T-cell (primary cell): ENCODE measurements around the gene DFFB. TPM values are rescaled to one million over a fixed set of nuclear protein-coding genes. Genes with fewer than 3 reads are reported as not detected.

Experiments used
- ATAC-seq, 4 experiments: fragments of 200-7000 bp in 3 of 4; fragments of 150-1000 bp in 1 of 4; cut with Tn5 transposase; replicated peaks in 1 of 4; 1 replicate in 3 of 4; 2 replicates in 1 of 4; pipeline ENCODE4 v1.10.0; 2021; ENCODE audit warnings: moderate library complexity in 3 of 4, mild to moderate bottlenecking in 2 of 4, moderate number of reproducible peaks in 1 of 4
- CTCF ChIA-PET, 2 donors: fragments of 300-600 bp; sonication (Branson Sonifier 250); formaldehyde crosslinking; loops; one replicate each; lab custom pipeline; 2022; ENCODE audit warnings: antibody characterized with exemption in 2 of 2; lab: Charles Lee
- POLR2A ChIA-PET, 2 donors: fragments of 300-600 bp; sonication (Branson Sonifier 250); formaldehyde crosslinking; loops; one replicate each; lab custom pipeline; 2022; ENCODE audit warnings: antibody characterized with exemption in 2 of 2; lab: Charles Lee
- DNase-seq, 35 experiments: peaks; one replicate each; pipeline versions ENCODE4 v3.0.0 to v3.0.0-alpha.2; 2013 to 2023
- H3K27ac ChIP-seq: one replicate; pipeline ENCODE4 v1.5.1; 2013; ENCODE audit warnings: low read length
- H3K27me3 ChIP-seq, 2 experiments: replicated peaks in 1 of 2; 1 replicate in 1 of 2; 2 replicates in 1 of 2; pipeline versions ENCODE4 v1.6.1 to v1.7.0; 2013; ENCODE audit warnings: low read length in 1 of 2, mixed read lengths in 1 of 2; ENCODE audit not compliant: control insufficient read depth in 2 of 2, insufficient read depth in 2 of 2; ENCODE audit errors: extremely low read depth in 1 of 2
- H3K36me3 ChIP-seq, 2 donors: 1 replicate in 1 of 2; 2 replicates in 1 of 2; pipeline versions ENCODE4 v1.6.1 to v1.7.0; 2013; ENCODE audit warnings: low read length in 1 of 2; ENCODE audit not compliant: control insufficient read depth in 2 of 2, insufficient read depth in 1 of 2; ENCODE audit errors: extremely low read depth in 1 of 2
- H3K4me1 ChIP-seq, 2 experiments: 1 replicate in 1 of 2; 2 replicates in 1 of 2; pipeline versions ENCODE4 v1.6.1 to v1.7.0; 2013; ENCODE audit warnings: low read length in 2 of 2, mixed read lengths in 1 of 2; ENCODE audit not compliant: insufficient read depth in 2 of 2, control insufficient read depth in 1 of 2; ENCODE audit errors: extremely low read depth in 1 of 2
- H3K4me3 ChIP-seq, 2 donors: 1 replicate in 1 of 2; 2 replicates in 1 of 2; pipeline versions ENCODE4 v1.5.1 to v1.7.0; 2013; ENCODE audit warnings: mild to moderate bottlenecking in 2 of 2, low read length in 1 of 2, moderate library complexity in 1 of 2; ENCODE audit not compliant: control insufficient read depth in 1 of 2; ENCODE audit errors: extremely low read depth in 1 of 2
- H3K9me3 ChIP-seq: 2 replicates; pipeline ENCODE4 v1.7.0; 2013
- H3K27ac Mint-ChIP-seq, 2 donors: one replicate each; pipeline ENCODE4 v1.8.0; 2020 to 2021; ENCODE audit warnings: mild to moderate bottlenecking in 2 of 2, mixed read lengths in 2 of 2
- H3K27me3 Mint-ChIP-seq, 2 donors: one replicate each; pipeline ENCODE4 v1.8.0; 2021 to 2022; ENCODE audit warnings: mixed read lengths in 2 of 2
- H3K36me3 Mint-ChIP-seq: one replicate; pipeline ENCODE4 v1.8.0; 2021; ENCODE audit warnings: mixed read lengths
- H3K4me1 Mint-ChIP-seq, 3 donors: one replicate each; pipeline ENCODE4 v1.8.0; 2020 to 2022; ENCODE audit warnings: mixed read lengths in 3 of 3, mild to moderate bottlenecking in 1 of 3
- H3K4me3 Mint-ChIP-seq, 3 donors: one replicate each; pipeline ENCODE4 v1.8.0; 2020 to 2022; ENCODE audit warnings: mild to moderate bottlenecking in 3 of 3, mixed read lengths in 3 of 3, moderate library complexity in 3 of 3
- H3K9me3 Mint-ChIP-seq, 3 donors: one replicate each; pipeline ENCODE4 v1.8.0; 2020 to 2022; ENCODE audit warnings: mixed read lengths in 3 of 3
- WGBS: methylation state at CpG from one replicate; pipeline ENCODE4 v1.1.5; 2013; ENCODE audit warnings: missing lambda C conversion rate; ENCODE audit not compliant: insufficient coverage; 5-methylcytosine and 5-hydroxymethylcytosine counted together
- total RNA-seq, 35 experiments: library from RNA in 6 of 35; stranded (reverse) in 6 of 35; fragments of 120-200 nt in 1 of 35; gene quantifications; one replicate each; pipeline versions ENCODE4 v1.2.1 to v1.2.4 and lab custom pipeline; 2013 to 2026

DFFB gene
- total RNA-seq, 5 donors from 2014 or later (not counting 1 experiment from before 2014, with no cell fraction given): 14.9 to 24.1 (median 18.5) TPM

DNA sequence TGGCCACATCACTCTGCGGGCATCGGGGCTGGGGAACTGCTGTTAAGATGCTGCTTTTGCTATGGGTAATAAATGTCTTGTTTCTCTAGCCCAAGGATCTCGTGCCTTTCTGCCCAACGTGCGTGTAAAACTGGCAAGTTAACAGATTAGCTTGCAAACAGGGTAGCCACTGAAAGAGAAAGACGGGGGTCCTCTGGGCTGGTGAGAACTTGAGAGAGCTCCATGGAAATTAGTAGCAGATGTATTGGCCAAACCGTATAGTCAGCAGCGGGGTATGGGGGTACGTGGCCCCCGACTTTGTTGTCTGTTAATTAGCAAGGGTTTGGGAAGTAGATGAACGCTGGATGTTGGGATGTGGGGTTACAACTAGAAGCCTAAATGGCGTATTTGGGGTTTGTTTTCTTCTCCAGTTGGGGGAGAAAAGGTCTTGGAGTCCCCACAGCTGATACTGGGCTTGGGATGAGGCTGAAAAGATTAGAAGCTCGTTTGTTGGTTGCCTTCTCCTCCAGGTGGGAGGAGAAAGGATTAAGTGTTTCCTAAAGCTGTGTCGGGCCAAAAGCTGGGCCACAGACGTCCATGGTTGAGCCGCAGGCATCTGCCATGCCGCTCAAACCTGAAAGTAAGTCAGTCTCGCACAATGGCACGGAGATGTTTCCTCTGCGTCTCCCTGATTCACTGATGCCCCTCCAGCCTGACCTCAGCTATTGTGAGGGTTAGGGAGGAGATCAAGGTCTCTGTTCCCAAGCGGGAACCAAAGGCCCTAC, 75.1 kb downstream of the DFFB start:
- no peak overlapping the region for H3K4me3 ChIP-seq
- no peak overlapping the region for H3K27ac ChIP-seq
- no peaks in the 10 kb centered on the region for H3K9me3 ChIP-seq
- Mint-ChIP-seq H3K27me3 (peaks cover 7 to 16% of the 10 kb centered on the region in 2 donors), H3K9me3 (peaks cover 5 to 6% (median 6%) of the 10 kb centered on the region in 3 donors), H3K4me1 (peaks cover 0 to 6% (median 0%) of the 10 kb centered on the region in 3 donors), H3K4me3 (no peak overlapping the region), H3K27ac (no peak overlapping the region), H3K36me3 (no peaks in the 10 kb centered on the region)
- no peaks in the 10 kb centered on the region for H3K36me3 ChIP-seq
- no peaks in the 10 kb centered on the region for H3K4me1 ChIP-seq
- peaks cover 0 to 19% of the 10 kb centered on the region in 2 experiments for H3K27me3 ChIP-seq
- ATAC-seq (no peak), DNase-seq (no peak)
- 77% methylated on average over 16 of the region's 21 CpGs for WGBS
- ChIA-PET POLR2A (no interaction called here), CTCF (no interaction called here)

Other genes with a start within 250 kb of the DFFB start
- 100 to 1,000 TPM in 3 of 5 donors, 10 to 100 TPM in 2; 63.3 to 213 (median 193) TPM for gene MEGF6, start 246.0 kb upstream of the DFFB start, total RNA-seq
- gene TPRG1L, start 232.5 kb upstream of the DFFB start, total RNA-seq: 10 to 100 TPM; 36.7 to 48.5 (median 45.4) TPM
- 10 to 100 TPM; 33.7 to 44.9 (median 39.8) TPM for gene WRAP73, start 207.4 kb upstream of the DFFB start, total RNA-seq
- under 1 TPM in 4 of 5 donors, not detected in 1; 0.12 to 0.21 (median 0.18) TPM for gene TP73, start 205.0 kb upstream of the DFFB start, total RNA-seq
- gene CCDC27, start 105.0 kb upstream of the DFFB start, total RNA-seq: not detected
- gene SMIM1, start 84.7 kb upstream of the DFFB start, total RNA-seq: 1 to 10 TPM; 1.3 to 6.2 (median 4.2) TPM
- 10 to 100 TPM; 37.3 to 49.1 (median 44.5) TPM for gene LRRC47, start 61.0 kb upstream of the DFFB start, total RNA-seq
- gene CEP104, start 265 bp upstream of the DFFB start, total RNA-seq: 10 to 100 TPM; 39.9 to 64.7 (median 58.5) TPM
- gene C1orf174, start 42.8 kb downstream of the DFFB start, total RNA-seq: 10 to 100 TPM; 15.7 to 34.7 (median 33.4) TPM